Right cardiac atrium (tissue), 5 donors: ENCODE results near the gene CBARP. TPM values are rescaled to one million over a fixed set of nuclear protein-coding genes. Genes with fewer than 3 reads are reported as not detected.
"Not testable (repeated sequence)": the region's sequence is repeated elsewhere in the genome, so short reads cannot be mapped to it uniquely, and the experiment has no call there.

Experiments used
- ATAC-seq, 2 donors: fragments of 200-7000 bp; cut with Tn5 transposase; one replicate each; pipeline versions ENCODE4 v1.8.0 to v1.9.1; 2020; ENCODE audit warnings: moderate library complexity in 2 of 2, mild to moderate bottlenecking in 1 of 2
- DNase-seq, 3 donors: peaks; one replicate each; pipeline ENCODE4 v3.0.0-alpha.2; 2020
- H3K27ac ChIP-seq: one replicate; pipeline ENCODE4 v1.5.1; 2013; ENCODE audit warnings: mild to moderate bottlenecking, low read length, control low read depth, moderate library complexity
- H3K27me3 ChIP-seq: one replicate; pipeline ENCODE4 v1.6.1; 2013; ENCODE audit not compliant: control insufficient read depth, insufficient read depth
- H3K4me1 ChIP-seq: one replicate; pipeline ENCODE4 v1.6.1; 2013; ENCODE audit warnings: low read length; ENCODE audit not compliant: control insufficient read depth, insufficient read depth
- H3K4me3 ChIP-seq: one replicate; pipeline ENCODE4 v1.5.1; 2013; ENCODE audit warnings: low read length, control low read depth
- H3K9me3 ChIP-seq: one replicate; pipeline ENCODE4 v1.6.1; 2013; ENCODE audit warnings: low read length; ENCODE audit not compliant: control insufficient read depth
- WGBS: extraction: QIAGEN DNeasy Blood & Tissue Kit; methylation state at CpG from one replicate; pipeline ENCODE4 v1.1.7; 2013; 5-methylcytosine and 5-hydroxymethylcytosine counted together
- intact Hi-C, 4 donors: fragments of 100-400 bp; cut with DNase I; formaldehyde crosslinking; loops; one replicate each; pipeline versions ENCODE4 v1.11.0 to v1.14.0; 2022 to 2023
- polyA plus RNA-seq: library from polyadenylated mRNA; stranded (reverse); fragments of 200-250 nt; gene quantifications from one replicate; pipeline ENCODE4 v1.2.3, GENCODE V29; 2013
- total RNA-seq, 4 donors: library from RNA; stranded (reverse); fragmentation: NEBNext Ultra II Directional; extraction: Animal tissue kit (Norgen Biotek cat#: 25700); gene quantifications; one replicate each; pipeline ENCODE4 v1.2.1, GENCODE V29; 2021
- donor health status: healthy with polysubstance abuse.
- donor health status: DM: no; HTN: yes; CAD: no.
- donor health status: DM: no; HTN: no; CAD: no.
- donor health status: DM: no; HTN: yes; CAD: no; lungs with severe emphysema.
- donor health status: DM: yes; HTN: yes; CAD: no.

Gene CBARP
- total and polyA plus RNA-seq, 5 donors = 0.89 to 2.2 (median 1.2) TPM

DNA sequence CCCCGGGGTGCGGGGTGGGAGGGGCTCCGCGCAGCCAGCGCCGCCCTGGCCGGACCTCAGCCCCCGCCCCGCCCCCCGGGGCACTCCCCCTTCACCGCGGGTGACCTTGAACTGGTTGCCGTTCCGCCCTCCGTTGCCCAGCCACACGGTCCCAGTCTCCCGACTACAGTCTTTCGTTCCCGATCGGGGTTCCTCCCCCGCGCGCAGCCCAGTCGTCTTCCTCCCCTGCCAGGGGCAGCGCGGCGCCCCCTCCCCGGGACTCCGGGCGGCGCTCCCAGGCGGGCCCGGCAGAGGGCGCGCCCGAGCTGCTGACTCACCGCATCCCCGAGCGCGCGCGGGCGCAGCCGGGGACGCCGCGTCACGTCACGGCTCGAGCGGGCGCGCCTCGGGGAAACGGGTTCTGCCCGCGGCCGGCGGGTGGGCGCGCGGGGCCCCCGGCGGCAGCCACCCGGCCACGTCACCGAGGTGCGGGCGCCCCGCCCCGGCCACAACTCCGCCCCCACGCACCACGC is 11.0 kb upstream of the CBARP start:
- Histone ChIP-seq H3K27ac (peak overlapping the region; percentile 99), H3K9me3 (no peaks in the 10 kb centered on the region), H3K4me3 (peak overlapping the region; percentile 68), H3K27me3 (no peaks in the 10 kb centered on the region), H3K4me1 (peaks cover 8% of the 10 kb centered on the region)
- WGBS = under 1% methylated on average over 74 of the region's 74 CpGs
- ATAC-seq (peak; percentile 6 to 8), DNase-seq (peak; percentile 91 to 95 (median 95))
- intact Hi-C loops = no loop called here

DNA sequence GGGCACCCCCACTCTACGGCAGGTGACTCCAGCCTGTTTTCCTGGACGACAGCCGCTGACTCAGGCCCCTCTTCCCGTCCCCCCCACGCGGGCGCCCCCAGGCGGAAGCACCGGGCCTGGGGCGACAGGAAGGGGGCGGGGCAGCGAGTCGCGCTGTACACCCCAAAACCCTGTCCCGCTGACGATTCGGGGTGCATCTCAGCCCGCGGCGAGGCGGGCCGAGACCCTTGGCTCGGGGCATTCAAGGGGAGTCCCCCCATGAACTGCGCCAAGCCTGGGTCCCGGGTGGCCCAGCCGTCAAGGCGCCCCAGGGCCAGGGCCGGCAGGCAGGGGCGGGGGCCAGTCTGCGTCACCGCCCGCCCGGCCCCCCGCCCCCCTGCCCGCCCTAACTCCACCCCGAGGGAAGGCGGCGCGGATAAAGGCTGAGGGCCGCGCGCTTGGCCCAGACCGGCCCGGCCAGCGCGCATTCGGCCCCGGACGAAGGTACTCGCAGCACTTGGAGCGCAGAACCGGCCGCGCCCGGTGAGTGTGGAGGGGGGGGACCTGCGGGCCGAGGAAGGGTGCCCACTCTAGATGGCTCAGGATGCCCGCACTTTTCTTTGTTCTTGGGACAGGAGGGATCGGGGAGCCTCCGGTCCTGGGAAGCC is 10.5 kb upstream of the CBARP start, which contains the start of gene MIDN:
MIDN (plus strand) TSS at position 445 of the 647 bp plus-strand sequence. CDS start 1,714 bp downstream, outside the sequence.
- Histone ChIP-seq H3K9me3 (no peaks in the 10 kb centered on the region), H3K4me1 (peaks cover 6% of the 10 kb centered on the region), H3K4me3 (peak within 1 kb of the TSS; percentile 68), H3K27me3 (no peaks in the 10 kb centered on the region), H3K27ac (peak within 1 kb of the TSS; percentile 99)
- DNase-seq = peak; percentile 91 to 96 (median 95)
- intact Hi-C loops = no loop called here
- WGBS = 1% methylated on average over 60 of the region's 60 CpGs
- ATAC-seq = peak; percentile 36 to 49

- peaks cover 6% of the 10 kb centered on the region for H3K4me1 ChIP-seq
- intact Hi-C loops = no loop called here
- DNase-seq = no peak
- WGBS = 66% methylated on average over 8 of the region's 8 CpGs
- H3K27me3 ChIP-seq = no peaks in the 10 kb centered on the region
- peak overlapping the region; percentile 96 for H3K27ac ChIP-seq
- no peak for ATAC-seq
- no peaks in the 10 kb centered on the region for H3K9me3 ChIP-seq
- peak overlapping the region; percentile 68 for H3K4me3 ChIP-seq
Observed at GRCh38 chr19:1247748-1248138, 9.9 kb upstream of the CBARP start.

DNA sequence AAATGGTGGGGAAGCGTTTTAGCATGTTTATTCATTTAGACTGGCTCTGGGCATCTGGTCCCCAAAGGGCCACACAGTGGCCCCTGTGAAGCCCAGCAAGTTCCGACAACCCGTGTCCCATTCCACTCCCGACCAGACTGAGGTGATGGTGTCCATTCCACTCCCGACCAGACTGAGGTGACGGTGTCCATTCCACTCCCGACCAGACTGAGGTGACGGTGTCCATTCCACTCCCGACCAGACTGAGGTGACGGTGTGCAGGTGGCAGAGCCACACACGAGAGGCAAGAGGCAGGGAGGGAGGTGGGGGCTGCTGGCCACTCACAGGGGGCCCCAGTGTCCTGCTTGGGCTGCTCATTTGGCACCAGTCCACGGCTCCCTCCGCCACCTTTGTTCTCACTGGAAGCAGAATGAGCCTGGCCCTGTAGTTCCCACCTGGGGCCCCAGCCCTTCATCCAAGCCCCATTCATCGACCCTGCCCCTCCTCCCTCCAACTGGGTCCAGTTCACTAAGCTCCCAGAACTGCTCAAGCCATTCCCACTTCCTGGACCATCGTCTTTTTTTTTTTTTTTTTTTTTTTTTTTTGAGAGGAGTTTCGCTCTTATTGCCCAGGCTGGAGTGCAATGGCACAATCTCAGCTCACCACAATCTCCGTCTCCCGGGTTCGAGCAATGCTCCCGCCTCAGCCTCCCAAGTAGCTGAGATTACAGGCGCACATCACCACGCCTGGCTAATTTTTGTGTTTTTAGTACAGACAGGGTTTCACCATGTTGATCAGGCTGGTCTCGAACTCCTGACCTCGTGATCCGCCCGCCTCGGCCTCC is 8.7 kb upstream of the CBARP start:
- H3K4me1 ChIP-seq, H3K9me3 ChIP-seq, intact Hi-C loops, H3K27me3 ChIP-seq, ATAC-seq, H3K4me3 ChIP-seq: not testable (repeated sequence)
- DNase-seq = peak; percentile 58 to 82 (median 79)
- H3K27ac ChIP-seq = peak overlapping the region; percentile 83
- WGBS = 72% methylated on average over 27 of the region's 27 CpGs

GRCh38 chr19:1245494-1246264 is 7.9 kb upstream of the CBARP start:
- Histone ChIP-seq H3K4me3 (no peak overlapping the region), H3K27ac (peak overlapping the region; percentile 90), H3K9me3 (no peaks in the 10 kb centered on the region), H3K4me1 (peaks cover 6% of the 10 kb centered on the region), H3K27me3 (no peaks in the 10 kb centered on the region)
- DNase-seq = peak; percentile 81 to 93 (median 92)
- WGBS = 56% methylated on average over 26 of the region's 26 CpGs
- intact Hi-C loops = loop anchor here in 2 of 4 donors (2.0 kb wide), 1 partner anchor 21 kb away; no protein-coding TSS in a partner anchor
- peak; percentile 10 to 24 for ATAC-seq

GRCh38 chr19:1244693-1245451 is 7.1 kb upstream of the CBARP start:
- H3K27ac ChIP-seq = peak overlapping the region; percentile 90
- 21% methylated on average over 31 of the region's 31 CpGs for WGBS
- intact Hi-C loops = loop anchor here in 2 of 4 donors (2.0 kb wide), 1 partner anchor 22 kb away; no protein-coding TSS in a partner anchor

DNA sequence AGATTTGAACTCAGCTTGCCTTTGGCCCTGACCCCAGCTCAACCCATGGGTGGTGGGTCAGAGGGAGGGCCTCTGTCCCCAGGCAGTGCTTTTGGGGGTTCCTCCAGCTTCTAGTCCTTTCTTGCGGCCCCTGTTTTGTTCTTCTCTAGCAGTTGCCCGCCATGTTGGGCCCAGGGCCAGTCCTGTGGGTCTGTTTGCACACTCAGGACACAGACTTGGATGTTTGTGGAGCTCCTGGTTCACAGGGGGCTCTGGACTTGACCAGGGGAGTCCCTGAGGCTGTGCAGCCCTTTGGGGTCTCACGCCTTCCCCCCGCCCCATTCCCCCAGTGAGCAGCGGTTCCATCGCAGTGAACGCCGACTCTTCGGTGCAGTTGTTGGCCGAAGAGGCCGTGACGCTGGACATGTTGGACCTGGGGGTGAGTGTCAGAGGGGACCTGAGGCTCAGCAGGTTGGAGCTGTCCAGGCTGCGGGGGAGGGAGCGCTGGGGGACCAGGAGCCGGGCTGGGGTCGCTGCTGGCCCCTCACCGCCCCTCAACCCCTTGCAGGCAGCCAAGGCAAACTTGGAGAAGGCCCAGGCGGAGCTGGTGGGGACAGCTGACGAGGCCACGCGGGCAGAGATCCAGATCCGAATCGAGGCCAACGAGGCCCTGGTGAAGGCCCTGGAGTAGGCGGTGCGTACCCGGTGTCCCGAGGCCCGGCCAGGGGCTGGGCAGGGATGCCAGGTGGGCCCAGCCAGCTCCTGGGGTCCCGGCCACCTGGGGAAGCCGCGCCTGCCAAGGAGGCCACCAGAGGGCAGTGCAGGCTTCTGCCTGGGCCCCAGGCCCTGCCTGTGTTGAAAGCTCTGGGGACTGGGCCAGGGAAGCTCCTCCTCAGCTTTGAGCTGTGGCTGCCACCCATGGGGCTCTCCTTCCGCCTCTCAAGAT is 6.2 kb upstream of the CBARP start:
- no peak overlapping the region for H3K4me3 ChIP-seq
- H3K4me1 ChIP-seq = peaks cover 6% of the 10 kb centered on the region
- DNase-seq = peak; percentile 91 to 95 (median 95)
- H3K9me3 ChIP-seq = no peaks in the 10 kb centered on the region
- intact Hi-C loops = loop anchor here in 2 of 4 donors (2.0 kb wide), 1 partner anchor 23 kb away; no protein-coding TSS in a partner anchor
- H3K27me3 ChIP-seq = no peaks in the 10 kb centered on the region
- 36% methylated on average over 33 of the region's 33 CpGs for whole genome bisulfite sequencing
- ATAC-seq = peak; percentile 38 to 40
- peak overlapping the region; percentile 90 for H3K27ac ChIP-seq

More at GRCh38 chr19:1244693-1245451, 7.1 kb upstream of the CBARP start:
- H3K27me3 ChIP-seq = no peaks in the 10 kb centered on the region
- peaks cover 6% of the 10 kb centered on the region for H3K4me1 ChIP-seq
- H3K9me3 ChIP-seq = no peaks in the 10 kb centered on the region
- peak; percentile 27 to 28 for ATAC-seq
- peak overlapping the region; percentile 6 for H3K4me3 ChIP-seq
- DNase-seq = peak; percentile 85 to 95 (median 92)

- intact Hi-C loops = no loop called here
- H3K9me3 ChIP-seq = no peaks in the 10 kb centered on the region
- H3K27me3 ChIP-seq = no peaks in the 10 kb centered on the region
- WGBS = under 1% methylated on average over 79 of the region's 79 CpGs
- ATAC-seq (peak; percentile 58 to 61), DNase-seq (peak; percentile 96 to 99 (median 98))
- H3K4me1 ChIP-seq = peaks cover 4% of the 10 kb centered on the region
- peak within 1 kb of the TSS; percentile 74 for H3K4me3 ChIP-seq
- H3K27ac ChIP-seq = peak within 1 kb of the TSS; percentile 91
Observed at GRCh38 chr19:1241417-1242095, 3.8 kb upstream of the CBARP start, which contains the start of gene ATP5F1D. ATP5F1D (plus strand) TSS chr19:1241751; CDS start chr19:1241851, 100 bp downstream.

DNA sequence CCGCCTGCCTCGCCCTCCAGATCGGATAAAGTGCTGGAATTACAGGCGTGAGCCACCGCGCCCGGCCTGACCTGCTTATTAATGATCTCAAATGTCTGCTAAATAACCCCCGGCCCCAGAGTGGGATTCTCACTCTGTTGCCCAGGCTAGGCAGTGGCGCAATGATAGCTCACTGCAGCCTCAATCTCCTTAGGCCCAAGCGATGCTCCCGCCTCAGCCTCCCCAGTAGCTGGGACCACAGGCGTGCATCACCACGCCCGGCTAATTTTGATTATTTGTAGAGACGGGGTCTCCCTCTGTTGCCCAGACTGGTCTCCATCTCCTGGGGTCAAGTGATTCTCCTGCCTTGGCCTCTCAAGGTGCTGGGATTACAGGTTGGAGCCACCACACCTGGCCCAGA is 3.1 kb upstream of the CBARP start:
- H3K27ac ChIP-seq = no peak overlapping the region
- H3K9me3 ChIP-seq = no peaks in the 10 kb centered on the region
- H3K4me3 ChIP-seq = no peak overlapping the region
- H3K4me1 ChIP-seq = peaks cover 4% of the 10 kb centered on the region
- no peaks in the 10 kb centered on the region for H3K27me3 ChIP-seq
- DNase-seq (no peak), ATAC-seq (no peak)
- intact Hi-C loops = no loop called here
- 61% methylated on average over 15 of the region's 15 CpGs for WGBS
